SK-N-SH (cell line): Measurements from ENCODE around the gene NR5A2. TPM values are rescaled to one million over a fixed set of nuclear protein-coding genes. Genes with fewer than 3 reads are reported as not detected.

Source experiments
- CTCF ChIA-PET: fragments of 300-600, 350-600 bp; formaldehyde crosslinking; extraction: SDS; loops from one replicate; lab custom pipeline; 2021; lab: Yijun Ruan, JAX
- POLR2A ChIA-PET: fragments of 350-600 bp; sonication (Branson Sonifier 250); formaldehyde crosslinking; extraction: SDS; loops from one replicate; lab custom pipeline; 2020; ENCODE audit warnings: antibody characterized with exemption, inconsistent platforms; lab: Yijun Ruan, JAX
- DNase-seq: peaks from one replicate; pipeline ENCODE4 v3.0.0; 2012
- H2AFZ ChIP-seq: fragments of 200-600 bp; sonication (generic); 2 replicates; pipeline ENCODE4 v1.8.1; 2016; ENCODE audit warnings: antibody characterized with exemption, mild to moderate bottlenecking, low read depth
- H3F3A ChIP-seq: fragments of 200-600 bp; sonication (generic); replicated peaks from 2 replicates; pipeline ENCODE3; 2016; ENCODE audit warnings: antibody characterized with exemption, mild to moderate bottlenecking; ENCODE audit not compliant: insufficient read depth
- H3K27ac ChIP-seq, 2 experiments: fragments of 200-500 bp in 1 of 2; fragments of 200-600 bp in 1 of 2; sonication (Bioruptor generic) in 1 of 2; sonication (generic), shearing (Covaris generic) in 1 of 2; 2 replicates each; pipeline versions ENCODE4 v1.5.1 to v1.6.1; 2014 to 2016; ENCODE audit warnings: low read depth in 2 of 2, inconsistent platforms in 1 of 2, low read length in 1 of 2, mild to moderate bottlenecking in 1 of 2, mixed read lengths in 1 of 2
- H3K27me3 ChIP-seq: fragments of 200-600 bp; sonication (generic), shearing (Covaris generic); 2 replicates; pipeline ENCODE4 v1.6.1; 2016; ENCODE audit warnings: mixed run types; ENCODE audit not compliant: insufficient read depth
- H3K36me3 ChIP-seq, 2 experiments: fragments of 200-500 bp in 1 of 2; fragments of 200-600 bp in 1 of 2; sonication (Bioruptor generic) in 1 of 2; sonication (generic) in 1 of 2; replicated peaks in 1 of 2; 2 replicates each; pipeline versions ENCODE3 to v1.5.1; 2014 to 2016; ENCODE audit warnings: low read length in 1 of 2, mild to moderate bottlenecking in 1 of 2; ENCODE audit not compliant: insufficient read depth in 2 of 2, control insufficient read depth in 1 of 2
- H3K4me1 ChIP-seq, 2 experiments: fragments of 200-500 bp in 1 of 2; fragments of 200-600 bp in 1 of 2; sonication (Bioruptor generic) in 1 of 2; sonication (generic), shearing (Covaris generic) in 1 of 2; 2 replicates each; pipeline versions ENCODE4 v1.5.1 to v1.6.1; 2014 to 2016; ENCODE audit warnings: low read depth in 1 of 2, low read length in 1 of 2, mixed run types in 1 of 2; ENCODE audit not compliant: insufficient read depth in 2 of 2, control insufficient read depth in 1 of 2
- H3K4me2 ChIP-seq: fragments of 200-600 bp; sonication (generic), shearing (Covaris generic); 2 replicates; pipeline ENCODE4 v1.6.1; 2017; ENCODE audit warnings: mixed run types
- H3K4me3 ChIP-seq, 2 experiments: fragments of 200-500 bp in 1 of 2; fragments of 200-600 bp in 1 of 2; sonication (Bioruptor generic) in 1 of 2; sonication (generic), shearing (Covaris generic) in 1 of 2; 2 replicates each; pipeline versions ENCODE4 v1.5.1 to v1.8.1; 2014 to 2016; ENCODE audit warnings: low read depth in 2 of 2, inconsistent platforms in 1 of 2, low read length in 1 of 2, mild to moderate bottlenecking in 1 of 2, mixed read lengths in 1 of 2, moderate library complexity in 1 of 2
- H3K79me2 ChIP-seq: fragments of 200-600 bp; sonication (generic); 2 replicates; pipeline ENCODE4 v1.8.1; 2017; ENCODE audit warnings: mild to moderate bottlenecking; ENCODE audit not compliant: insufficient read depth
- H3K9ac ChIP-seq: fragments of 200-600 bp; sonication (generic); 2 replicates; pipeline ENCODE4 v1.6.1; 2017; ENCODE audit warnings: mixed run types
- H3K9me2 ChIP-seq: fragments of 200-600 bp; sonication (generic); 2 replicates; pipeline ENCODE4 v1.6.1; 2017; ENCODE audit warnings: mixed run types
- H3K9me3 ChIP-seq: fragments of 200-600 bp; sonication (generic); 2 replicates; pipeline ENCODE4 v1.6.1; 2017; ENCODE audit warnings: mixed run types, mild to moderate bottlenecking, moderate library complexity
- H4K20me1 ChIP-seq: fragments of 200-600 bp; sonication (generic); 2 replicates; pipeline ENCODE4 v1.6.1; 2017; ENCODE audit warnings: mild to moderate bottlenecking, mixed run types; ENCODE audit not compliant: insufficient read depth
- EZH2phosphoT487 ChIP-seq: fragments of 200-600 bp; sonication (generic); IDR thresholded peaks from 2 replicates; pipeline ENCODE4 v1.6.1; 2017; ENCODE audit warnings: low read depth, mixed run types, mild to moderate bottlenecking, antibody characterized with exemption, moderate library complexity, borderline replicate concordance
- FOXJ3 ChIP-seq: sonication (generic); formaldehyde crosslinking; IDR thresholded peaks from 2 replicates; pipeline ENCODE4 v1.5.1; 2020; ENCODE audit warnings: mild to moderate bottlenecking, missing genetic modification reagents
- GABPA ChIP-seq: IDR thresholded peaks from 2 replicates; pipeline ENCODE4 v1.4.0; 2012; ENCODE audit warnings: low read depth, mild to moderate bottlenecking
- JUND ChIP-seq: IDR thresholded peaks from 2 replicates; pipeline ENCODE4 v1.4.0; 2012
- NFIC ChIP-seq: IDR thresholded peaks from 2 replicates; pipeline ENCODE4 v1.4.0; 2012; ENCODE audit warnings: borderline replicate concordance
- POLR2AphosphoS5 ChIP-seq: IDR thresholded peaks from 2 replicates; pipeline ENCODE4 v1.6.1; 2012; ENCODE audit warnings: low read depth, low read length
- RXRA ChIP-seq: IDR thresholded peaks from 2 replicates; pipeline ENCODE4 v1.4.0; 2012; ENCODE audit warnings: low read depth, mild to moderate bottlenecking, borderline replicate concordance
- SMC3 ChIP-seq: IDR thresholded peaks from 2 replicates; pipeline ENCODE4 v1.6.1; 2012; ENCODE audit warnings: low read depth, low read length, improper control_type of control experiment
- TAF1 ChIP-seq: IDR thresholded peaks from 2 replicates; pipeline ENCODE4 v1.6.1; 2012; ENCODE audit warnings: low read depth, mild to moderate bottlenecking, low read length, moderate library complexity, borderline replicate concordance
- TCF12 ChIP-seq: IDR thresholded peaks from 2 replicates; pipeline ENCODE4 v1.4.0; 2012
- TEAD4 ChIP-seq: IDR thresholded peaks from 2 replicates; pipeline ENCODE4 v1.4.0; 2012; ENCODE audit warnings: mild to moderate bottlenecking, borderline replicate concordance; ENCODE audit not compliant: insufficient read depth
- WGBS: methylation state at CpG from one replicate; pipeline ENCODE4 v1.1.6; 2017; ENCODE audit warnings: low lambda C conversion rate; 5-methylcytosine and 5-hydroxymethylcytosine counted together
- polyA plus RNA-seq, 3 experiments: library from polyadenylated mRNA; depleted of rRNA; stranded (reverse); fragments of >200 nt; gene quantifications; 2 replicates each; pipeline ENCODE4 v1.2.3, GENCODE V29; 2012
- TF ChIP-seq, protein P1 (sequence below): IDR thresholded peaks from 2 replicates; pipeline ENCODE4 v1.6.1; 2012; ENCODE audit warnings: mild to moderate bottlenecking, low read depth, low read length, moderate library complexity
- TF ChIP-seq, protein P2 (sequence below): fragments of 150-350 bp; IDR thresholded peaks from 2 replicates; pipeline ENCODE4 v1.6.1; 2017; ENCODE audit warnings: antibody characterized with exemption, low read length, low read depth, borderline replicate concordance
- TF ChIP-seq, protein P3 (sequence below): IDR thresholded peaks from 2 replicates; pipeline ENCODE4 v1.4.0; 2012; ENCODE audit warnings: low read depth, borderline replicate concordance
- TF ChIP-seq, protein P4 (sequence below): fragments of 150-350 bp; IDR thresholded peaks from 2 replicates; pipeline ENCODE4 v1.6.1; 2016; ENCODE audit warnings: mild to moderate bottlenecking, low read depth, low read length
- TF ChIP-seq, protein P5 (sequence below): IDR thresholded peaks from 2 replicates; pipeline ENCODE4; 2012
- TF ChIP-seq, protein P6 (sequence below): IDR thresholded peaks from 2 replicates; pipeline ENCODE4 v1.4.0; 2012; ENCODE audit warnings: low read depth
- TF ChIP-seq, protein P7 (sequence below): IDR thresholded peaks from 2 replicates; pipeline ENCODE4 v1.4.0; 2012; ENCODE audit warnings: low read depth, borderline replicate concordance

Gene NR5A2
- polyA plus RNA-seq, 1 of the 3 experiments (the other 2 are of a cell fraction): not detected

DNA sequence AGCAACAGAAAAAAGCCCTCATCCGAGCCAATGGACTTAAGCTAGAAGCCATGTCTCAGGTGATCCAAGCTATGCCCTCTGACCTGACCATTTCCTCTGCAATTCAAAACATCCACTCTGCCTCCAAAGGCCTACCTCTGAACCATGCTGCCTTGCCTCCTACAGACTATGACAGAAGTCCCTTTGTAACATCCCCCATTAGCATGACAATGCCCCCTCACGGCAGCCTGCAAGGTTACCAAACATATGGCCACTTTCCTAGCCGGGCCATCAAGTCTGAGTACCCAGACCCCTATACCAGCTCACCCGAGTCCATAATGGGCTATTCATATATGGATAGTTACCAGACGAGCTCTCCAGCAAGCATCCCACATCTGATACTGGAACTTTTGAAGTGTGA, 20.7 kb downstream of the NR5A2 start (continued):
- TF ChIP-seq, protein P1, sequence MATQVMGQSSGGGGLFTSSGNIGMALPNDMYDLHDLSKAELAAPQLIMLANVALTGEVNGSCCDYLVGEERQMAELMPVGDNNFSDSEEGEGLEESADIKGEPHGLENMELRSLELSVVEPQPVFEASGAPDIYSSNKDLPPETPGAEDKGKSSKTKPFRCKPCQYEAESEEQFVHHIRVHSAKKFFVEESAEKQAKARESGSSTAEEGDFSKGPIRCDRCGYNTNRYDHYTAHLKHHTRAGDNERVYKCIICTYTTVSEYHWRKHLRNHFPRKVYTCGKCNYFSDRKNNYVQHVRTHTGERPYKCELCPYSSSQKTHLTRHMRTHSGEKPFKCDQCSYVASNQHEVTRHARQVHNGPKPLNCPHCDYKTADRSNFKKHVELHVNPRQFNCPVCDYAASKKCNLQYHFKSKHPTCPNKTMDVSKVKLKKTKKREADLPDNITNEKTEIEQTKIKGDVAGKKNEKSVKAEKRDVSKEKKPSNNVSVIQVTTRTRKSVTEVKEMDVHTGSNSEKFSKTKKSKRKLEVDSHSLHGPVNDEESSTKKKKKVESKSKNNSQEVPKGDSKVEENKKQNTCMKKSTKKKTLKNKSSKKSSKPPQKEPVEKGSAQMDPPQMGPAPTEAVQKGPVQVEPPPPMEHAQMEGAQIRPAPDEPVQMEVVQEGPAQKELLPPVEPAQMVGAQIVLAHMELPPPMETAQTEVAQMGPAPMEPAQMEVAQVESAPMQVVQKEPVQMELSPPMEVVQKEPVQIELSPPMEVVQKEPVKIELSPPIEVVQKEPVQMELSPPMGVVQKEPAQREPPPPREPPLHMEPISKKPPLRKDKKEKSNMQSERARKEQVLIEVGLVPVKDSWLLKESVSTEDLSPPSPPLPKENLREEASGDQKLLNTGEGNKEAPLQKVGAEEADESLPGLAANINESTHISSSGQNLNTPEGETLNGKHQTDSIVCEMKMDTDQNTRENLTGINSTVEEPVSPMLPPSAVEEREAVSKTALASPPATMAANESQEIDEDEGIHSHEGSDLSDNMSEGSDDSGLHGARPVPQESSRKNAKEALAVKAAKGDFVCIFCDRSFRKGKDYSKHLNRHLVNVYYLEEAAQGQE: no peak
- TF ChIP-seq NFIC (no peak), RXRA (no peak), TAF1 (no peak), GABPA (no peak), FOXJ3 (CRISPR knock-in tag) (no peak)

DNA sequence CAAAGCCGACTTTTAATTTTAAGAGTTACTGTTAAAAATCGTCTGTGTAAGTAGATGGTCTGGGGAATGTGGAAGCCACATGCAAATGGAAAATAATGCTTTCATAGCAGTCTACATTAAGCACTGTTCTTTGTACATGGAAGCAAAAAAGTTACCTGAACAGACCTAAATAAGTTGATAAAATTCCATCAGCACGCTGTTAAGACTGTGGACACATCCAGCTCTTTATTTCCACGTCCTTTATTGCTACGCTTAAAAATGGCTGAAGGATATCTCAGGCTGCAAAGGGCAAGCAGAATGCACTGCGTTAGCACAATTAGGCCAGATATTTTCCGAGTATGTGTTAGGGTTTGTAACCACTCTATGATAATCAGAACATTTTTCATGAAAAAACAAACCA, 22.3 kb downstream of the NR5A2 start:
- 49% methylated on average over 7 of the region's 7 CpGs for WGBS
- no peak overlapping the region for H3K9ac ChIP-seq
- no peaks in the 10 kb centered on the region for H3K9me3 ChIP-seq
- TF ChIP-seq TEAD4 (no peak), JUND (no peak), TCF12 (no peak), FOXJ3 (CRISPR knock-in tag) (no peak), SMC3 (no peak), POLR2AphosphoS5 (no peak), EZH2phosphoT487 (no peak)
- TF ChIP-seq, protein P2, sequence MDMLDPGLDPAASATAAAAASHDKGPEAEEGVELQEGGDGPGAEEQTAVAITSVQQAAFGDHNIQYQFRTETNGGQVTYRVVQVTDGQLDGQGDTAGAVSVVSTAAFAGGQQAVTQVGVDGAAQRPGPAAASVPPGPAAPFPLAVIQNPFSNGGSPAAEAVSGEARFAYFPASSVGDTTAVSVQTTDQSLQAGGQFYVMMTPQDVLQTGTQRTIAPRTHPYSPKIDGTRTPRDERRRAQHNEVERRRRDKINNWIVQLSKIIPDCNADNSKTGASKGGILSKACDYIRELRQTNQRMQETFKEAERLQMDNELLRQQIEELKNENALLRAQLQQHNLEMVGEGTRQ: no peak
- TF ChIP-seq, protein P3, sequence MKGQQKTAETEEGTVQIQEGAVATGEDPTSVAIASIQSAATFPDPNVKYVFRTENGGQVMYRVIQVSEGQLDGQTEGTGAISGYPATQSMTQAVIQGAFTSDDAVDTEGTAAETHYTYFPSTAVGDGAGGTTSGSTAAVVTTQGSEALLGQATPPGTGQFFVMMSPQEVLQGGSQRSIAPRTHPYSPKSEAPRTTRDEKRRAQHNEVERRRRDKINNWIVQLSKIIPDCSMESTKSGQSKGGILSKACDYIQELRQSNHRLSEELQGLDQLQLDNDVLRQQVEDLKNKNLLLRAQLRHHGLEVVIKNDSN: no peak
- TF ChIP-seq, protein P4, sequence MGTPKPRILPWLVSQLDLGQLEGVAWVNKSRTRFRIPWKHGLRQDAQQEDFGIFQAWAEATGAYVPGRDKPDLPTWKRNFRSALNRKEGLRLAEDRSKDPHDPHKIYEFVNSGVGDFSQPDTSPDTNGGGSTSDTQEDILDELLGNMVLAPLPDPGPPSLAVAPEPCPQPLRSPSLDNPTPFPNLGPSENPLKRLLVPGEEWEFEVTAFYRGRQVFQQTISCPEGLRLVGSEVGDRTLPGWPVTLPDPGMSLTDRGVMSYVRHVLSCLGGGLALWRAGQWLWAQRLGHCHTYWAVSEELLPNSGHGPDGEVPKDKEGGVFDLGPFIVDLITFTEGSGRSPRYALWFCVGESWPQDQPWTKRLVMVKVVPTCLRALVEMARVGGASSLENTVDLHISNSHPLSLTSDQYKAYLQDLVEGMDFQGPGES: no peak
- TF ChIP-seq, protein P5, sequence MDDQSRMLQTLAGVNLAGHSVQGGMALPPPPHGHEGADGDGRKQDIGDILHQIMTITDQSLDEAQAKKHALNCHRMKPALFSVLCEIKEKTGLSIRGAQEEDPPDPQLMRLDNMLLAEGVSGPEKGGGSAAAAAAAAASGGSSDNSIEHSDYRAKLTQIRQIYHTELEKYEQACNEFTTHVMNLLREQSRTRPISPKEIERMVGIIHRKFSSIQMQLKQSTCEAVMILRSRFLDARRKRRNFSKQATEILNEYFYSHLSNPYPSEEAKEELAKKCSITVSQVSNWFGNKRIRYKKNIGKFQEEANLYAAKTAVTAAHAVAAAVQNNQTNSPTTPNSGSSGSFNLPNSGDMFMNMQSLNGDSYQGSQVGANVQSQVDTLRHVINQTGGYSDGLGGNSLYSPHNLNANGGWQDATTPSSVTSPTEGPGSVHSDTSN: no peak
- TF ChIP-seq, protein P6, sequence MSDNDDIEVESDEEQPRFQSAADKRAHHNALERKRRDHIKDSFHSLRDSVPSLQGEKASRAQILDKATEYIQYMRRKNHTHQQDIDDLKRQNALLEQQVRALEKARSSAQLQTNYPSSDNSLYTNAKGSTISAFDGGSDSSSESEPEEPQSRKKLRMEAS: no peak
- TF ChIP-seq, protein P7, sequence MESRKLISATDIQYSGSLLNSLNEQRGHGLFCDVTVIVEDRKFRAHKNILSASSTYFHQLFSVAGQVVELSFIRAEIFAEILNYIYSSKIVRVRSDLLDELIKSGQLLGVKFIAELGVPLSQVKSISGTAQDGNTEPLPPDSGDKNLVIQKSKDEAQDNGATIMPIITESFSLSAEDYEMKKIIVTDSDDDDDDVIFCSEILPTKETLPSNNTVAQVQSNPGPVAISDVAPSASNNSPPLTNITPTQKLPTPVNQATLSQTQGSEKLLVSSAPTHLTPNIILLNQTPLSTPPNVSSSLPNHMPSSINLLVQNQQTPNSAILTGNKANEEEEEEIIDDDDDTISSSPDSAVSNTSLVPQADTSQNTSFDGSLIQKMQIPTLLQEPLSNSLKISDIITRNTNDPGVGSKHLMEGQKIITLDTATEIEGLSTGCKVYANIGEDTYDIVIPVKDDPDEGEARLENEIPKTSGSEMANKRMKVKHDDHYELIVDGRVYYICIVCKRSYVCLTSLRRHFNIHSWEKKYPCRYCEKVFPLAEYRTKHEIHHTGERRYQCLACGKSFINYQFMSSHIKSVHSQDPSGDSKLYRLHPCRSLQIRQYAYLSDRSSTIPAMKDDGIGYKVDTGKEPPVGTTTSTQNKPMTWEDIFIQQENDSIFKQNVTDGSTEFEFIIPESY: no peak
- CTCF ChIA-PET: no interaction called here
- H3K9me2 ChIP-seq: no peaks in the 10 kb centered on the region
- peaks cover 11% of the 10 kb centered on the region for H3K27me3 ChIP-seq
- H3K79me2 ChIP-seq: no peaks in the 10 kb centered on the region
- DNase-seq: no peak
- H3K27ac ChIP-seq: no peak overlapping the region
- no peaks in the 10 kb centered on the region for H3F3A ChIP-seq
- H2AFZ ChIP-seq: no peak overlapping the region
- POLR2A ChIA-PET: no interaction called here
- no peaks in the 10 kb centered on the region for H3K4me1 ChIP-seq
- no peak overlapping the region for H3K4me2 ChIP-seq
- H3K36me3 ChIP-seq: no peaks in the 10 kb centered on the region
- no peaks in the 10 kb centered on the region for H4K20me1 ChIP-seq
- no peak overlapping the region for H3K4me3 ChIP-seq
